HG03135 (cell line): ENCODE results near the gene KANSL1.

ENCODE experiments used
- ATAC-seq: cut with Tn5 transposase; IDR thresholded peaks from one replicate; pipeline ENCODE4 v1.9.1; 2021; ENCODE audit warnings: mild to moderate bottlenecking, moderate library complexity; ENCODE audit not compliant: unreplicated experiment

Gene KANSL1

GRCh38 chr17:46167826-46168569 is 25.2 kb downstream of the KANSL1 start:
- no peak for ATAC-seq

- no peak for ATAC-seq
Observed at GRCh38 chr17:46167267-46167666, 26.0 kb downstream of the KANSL1 start.

GRCh38 chr17:46166692-46167249 is 26.5 kb downstream of the KANSL1 start:
- ATAC-seq = no peak

- ATAC-seq = no peak
Observed at GRCh38 chr17:46163929-46164594, 29.2 kb downstream of the KANSL1 start.

- no peak for ATAC-seq
Observed at GRCh38 chr17:46163316-46163715, 29.9 kb downstream of the KANSL1 start.

GRCh38 chr17:46162866-46163265 is 30.4 kb downstream of the KANSL1 start:
- no peak for ATAC-seq

- ATAC-seq = no peak
Observed at GRCh38 chr17:46160169-46160568, 33.1 kb downstream of the KANSL1 start.

- ATAC-seq = no peak
Observed at GRCh38 chr17:46159686-46160085, 33.5 kb downstream of the KANSL1 start.

GRCh38 chr17:46158323-46159296 is 34.6 kb downstream of the KANSL1 start:
- ATAC-seq = no peak

- ATAC-seq = no peak
Observed at GRCh38 chr17:46157443-46158062, 35.7 kb downstream of the KANSL1 start.

- ATAC-seq = no peak
Observed at GRCh38 chr17:46154151-46154816, 38.9 kb downstream of the KANSL1 start.

GRCh38 chr17:46152423-46152822 is 40.8 kb downstream of the KANSL1 start:
- ATAC-seq = no peak

GRCh38 chr17:46151762-46152161 is 41.5 kb downstream of the KANSL1 start:
- ATAC-seq = no peak

- no peak for ATAC-seq
Observed at GRCh38 chr17:46150216-46150963, 42.8 kb downstream of the KANSL1 start.

GRCh38 chr17:46148247-46148646 is 45.0 kb downstream of the KANSL1 start:
- ATAC-seq = no peak

GRCh38 chr17:46147296-46147695 is 45.9 kb downstream of the KANSL1 start:
- ATAC-seq = no peak

GRCh38 chr17:46144246-46144645 is 49.0 kb downstream of the KANSL1 start:
- no peak for ATAC-seq

- ATAC-seq = no peak
Observed at GRCh38 chr17:46143827-46144236, 49.4 kb downstream of the KANSL1 start.

GRCh38 chr17:46141645-46142044 is 51.6 kb downstream of the KANSL1 start:
- no peak for ATAC-seq
